Astrocyte (in vitro differentiated cells and primary cell): ENCODE results near the gene ELP4. TPM values are rescaled to one million over a fixed set of nuclear protein-coding genes. Genes with fewer than 3 reads are reported as not detected.

Experiments used
- DNase-seq: peaks from one replicate; pipeline ENCODE4 v3.0.0-alpha.2; 2010; ENCODE audit warnings: low read depth
- FAIRE-seq: peaks from 2 replicates; lab custom pipeline; 2011; peaks lifted over from hg19 to GRCh38; lab: Jason Lieb, UNC
- H2AFZ ChIP-seq: 2 replicates; pipeline ENCODE4 v1.6.0; 2012; ENCODE audit warnings: low read depth, low read length, inconsistent platforms
- H3K27ac ChIP-seq: 2 replicates; pipeline ENCODE4 v1.5.1; 2011; ENCODE audit warnings: low read depth, low read length, inconsistent platforms
- H3K27me3 ChIP-seq: 2 replicates; pipeline ENCODE4 v1.6.0; 2011; ENCODE audit warnings: low read length, inconsistent platforms; ENCODE audit not compliant: insufficient read depth
- H3K36me3 ChIP-seq: 2 replicates; pipeline ENCODE4 v1.5.1; 2011; ENCODE audit warnings: low read length, inconsistent platforms; ENCODE audit not compliant: insufficient read depth
- H3K4me1 ChIP-seq: 2 replicates; pipeline ENCODE4 v1.5.1; 2011; ENCODE audit warnings: low read length, inconsistent platforms; ENCODE audit not compliant: insufficient read depth
- H3K4me2 ChIP-seq: 2 replicates; pipeline ENCODE4 v1.6.0; 2012; ENCODE audit warnings: low read length, inconsistent platforms
- H3K4me3 ChIP-seq: 2 replicates; pipeline ENCODE4 v1.5.1; 2011; ENCODE audit warnings: low read depth, mild to moderate bottlenecking, low read length, inconsistent platforms; ENCODE audit not compliant: insufficient read depth
- H3K79me2 ChIP-seq: 2 replicates; pipeline ENCODE4 v1.6.0; 2012; ENCODE audit warnings: mild to moderate bottlenecking, low read length, inconsistent platforms; ENCODE audit not compliant: insufficient read depth
- H3K9ac ChIP-seq: 2 replicates; pipeline ENCODE4 v1.6.0; 2012; ENCODE audit warnings: mild to moderate bottlenecking, low read length, inconsistent platforms
- H3K9me3 ChIP-seq: 2 replicates; pipeline ENCODE4 v1.5.1; 2012; ENCODE audit warnings: low read depth, mild to moderate bottlenecking, low read length, inconsistent platforms; ENCODE audit not compliant: insufficient read depth
- H4K20me1 ChIP-seq: 2 replicates; pipeline ENCODE4 v1.6.0; 2012; ENCODE audit warnings: low read length, inconsistent platforms; ENCODE audit not compliant: insufficient read depth
- H3K27ac Mint-ChIP-seq: one replicate; pipeline ENCODE4 v1.8.0; 2021; ENCODE audit warnings: mild to moderate bottlenecking, mixed read lengths; ENCODE audit not compliant: unreplicated experiment
- H3K27me3 Mint-ChIP-seq: one replicate; pipeline ENCODE4 v1.8.0; 2021; ENCODE audit warnings: low read depth, mixed read lengths; ENCODE audit not compliant: unreplicated experiment
- H3K36me3 Mint-ChIP-seq: one replicate; pipeline ENCODE4 v1.8.0; 2021; ENCODE audit warnings: low read depth, mixed read lengths; ENCODE audit not compliant: unreplicated experiment
- H3K4me1 Mint-ChIP-seq: one replicate; pipeline ENCODE4 v1.8.0; 2021; ENCODE audit warnings: low read depth, mixed read lengths; ENCODE audit not compliant: unreplicated experiment
- H3K4me3 Mint-ChIP-seq: one replicate; pipeline ENCODE4 v1.8.0; 2021; ENCODE audit warnings: mild to moderate bottlenecking, moderate library complexity, mixed read lengths; ENCODE audit not compliant: unreplicated experiment
- H3K9me3 Mint-ChIP-seq: one replicate; pipeline ENCODE4 v1.8.0; 2021; ENCODE audit warnings: mild to moderate bottlenecking, mixed read lengths; ENCODE audit not compliant: unreplicated experiment
- CTCF ChIP-seq: IDR thresholded peaks from 2 replicates; pipeline ENCODE4 v1.5.1; 2011; ENCODE audit warnings: low read depth, mild to moderate bottlenecking, inconsistent platforms, low read length, moderate library complexity; ENCODE audit not compliant: insufficient read depth
- EZH2 ChIP-seq: IDR thresholded peaks from 2 replicates; pipeline ENCODE4 v1.6.1; 2012; ENCODE audit warnings: mild to moderate bottlenecking, low read length, inconsistent platforms; ENCODE audit not compliant: insufficient read depth
- total RNA-seq: library from RNA; stranded (reverse); gene quantifications from 2 replicates; pipeline ENCODE4 v1.2.1, GENCODE V29; 2021

Gene ELP4
- total RNA-seq, 1 donor from 2014 or later = 12.9 TPM

DNA sequence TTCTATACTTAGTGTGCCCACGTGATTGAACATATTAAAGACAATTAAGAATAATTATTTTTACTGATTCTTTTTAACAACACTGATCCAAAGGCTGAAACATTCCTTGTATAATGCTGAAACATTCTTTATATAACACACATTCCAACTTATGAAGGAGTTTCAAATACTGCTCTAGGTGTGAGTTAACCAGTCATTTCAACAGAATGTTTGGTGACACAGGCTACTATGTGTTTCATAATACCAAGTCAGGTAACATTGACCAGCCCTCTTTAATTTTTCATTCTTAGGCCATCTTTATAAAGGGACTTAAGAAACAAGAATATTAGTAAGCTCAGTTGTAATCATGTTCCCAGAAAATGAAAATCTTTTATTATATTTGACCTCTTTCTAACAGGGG, 136.6 kb downstream of the ELP4 start:
- peaks cover 14% of the 10 kb centered on the region for H3K4me1 ChIP-seq
- H3K79me2 ChIP-seq = no peaks in the 10 kb centered on the region
- H3K9me3 ChIP-seq = no peaks in the 10 kb centered on the region
- FAIRE-seq (peak; percentile 13), DNase-seq (peak; percentile 49)
- peaks cover 2% of the 10 kb centered on the region for H3K36me3 Mint-ChIP-seq
- H3K27me3 ChIP-seq = no peaks in the 10 kb centered on the region
- H3K27ac Mint-ChIP-seq = peak overlapping the region; percentile 95
- peak overlapping the region; percentile 81 for H3K27ac ChIP-seq
- H3K9ac ChIP-seq = peak overlapping the region; percentile 11
- H3K27me3 Mint-ChIP-seq = no peaks in the 10 kb centered on the region
- TF ChIP-seq EZH2 (no peak), CTCF (no peak)
- no peaks in the 10 kb centered on the region for H3K36me3 ChIP-seq
- H2AFZ ChIP-seq = no peak overlapping the region
- peak overlapping the region; percentile 80 for H3K4me3 Mint-ChIP-seq
- no peaks in the 10 kb centered on the region for H4K20me1 ChIP-seq
- peak overlapping the region; percentile 51 for H3K4me2 ChIP-seq
- H3K4me3 ChIP-seq = no peak overlapping the region
- no peaks in the 10 kb centered on the region for H3K9me3 Mint-ChIP-seq
- H3K4me1 Mint-ChIP-seq = peaks cover 29% of the 10 kb centered on the region

DNA sequence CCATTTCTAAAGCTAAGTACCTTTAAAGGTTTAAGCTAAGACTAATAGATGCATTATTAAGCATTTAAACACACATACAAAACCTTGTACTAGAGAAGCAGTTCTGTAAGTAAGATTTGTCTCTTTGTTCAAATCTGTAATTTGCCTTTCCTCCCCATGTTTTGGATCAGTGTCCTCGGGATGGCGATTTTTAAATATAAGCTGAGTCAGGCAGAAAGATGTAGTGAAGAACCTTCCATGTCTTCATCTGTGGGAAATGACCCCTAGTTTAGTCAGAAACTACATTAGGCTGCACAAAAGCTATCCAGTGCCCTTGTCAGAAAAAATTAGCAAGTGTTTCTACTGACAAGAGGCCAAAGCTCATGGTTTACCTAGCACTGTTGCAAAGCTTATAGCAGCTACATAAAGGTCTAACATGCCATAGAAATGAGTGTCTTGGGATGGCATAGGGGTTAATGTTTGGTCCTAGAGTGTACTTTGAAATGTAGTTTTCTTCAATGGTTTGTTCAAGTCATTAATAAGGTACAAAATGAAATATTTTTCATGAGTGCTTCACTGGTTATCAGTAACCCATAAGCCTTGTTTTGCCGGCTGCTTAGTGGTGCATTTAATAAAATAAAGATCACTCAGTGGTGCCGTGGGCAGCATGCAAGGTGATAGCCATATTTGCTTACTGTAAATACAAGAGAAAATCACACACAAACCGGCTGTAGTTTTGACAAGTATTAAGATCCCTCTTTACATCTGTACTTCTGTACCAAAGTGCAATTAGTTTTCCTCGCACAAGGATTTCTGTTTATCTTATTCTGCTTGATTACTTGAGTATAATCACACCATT, 139.8 kb downstream of the ELP4 start:
- H3K36me3 ChIP-seq = no peaks in the 10 kb centered on the region
- no peak overlapping the region for H3K4me3 ChIP-seq
- H2AFZ ChIP-seq = no peak overlapping the region
- H3K4me1 Mint-ChIP-seq = peaks cover 35% of the 10 kb centered on the region
- no peak overlapping the region for H3K4me3 Mint-ChIP-seq
- H3K36me3 Mint-ChIP-seq = peaks cover 2% of the 10 kb centered on the region
- no peaks in the 10 kb centered on the region for H3K27me3 ChIP-seq
- TF ChIP-seq CTCF = no peak
- no peak for TF ChIP-seq EZH2
- FAIRE-seq = no peak
- H4K20me1 ChIP-seq = no peaks in the 10 kb centered on the region
- no peaks in the 10 kb centered on the region for H3K27me3 Mint-ChIP-seq
- no peaks in the 10 kb centered on the region for H3K9me3 ChIP-seq
- DNase-seq = no peak
- H3K4me2 ChIP-seq = no peak overlapping the region
- H3K27ac Mint-ChIP-seq = no peak overlapping the region
- H3K79me2 ChIP-seq = no peaks in the 10 kb centered on the region
- peaks cover 8% of the 10 kb centered on the region for H3K4me1 ChIP-seq
- H3K9ac ChIP-seq = no peak overlapping the region
- H3K27ac ChIP-seq = no peak overlapping the region
- H3K9me3 Mint-ChIP-seq = no peaks in the 10 kb centered on the region

- H2AFZ ChIP-seq = no peak overlapping the region
- no peaks in the 10 kb centered on the region for H3K79me2 ChIP-seq
- no peak overlapping the region for H3K27ac ChIP-seq
- Mint-ChIP-seq H3K27me3 (no peaks in the 10 kb centered on the region), H3K9me3 (no peaks in the 10 kb centered on the region), H3K4me3 (no peak overlapping the region), H3K36me3 (peaks cover 2% of the 10 kb centered on the region), H3K4me1 (peaks cover 40% of the 10 kb centered on the region), H3K27ac (no peak overlapping the region)
- TF ChIP-seq CTCF (no peak), EZH2 (no peak)
- no peak for FAIRE-seq
- peaks cover 13% of the 10 kb centered on the region for H3K4me1 ChIP-seq
- H4K20me1 ChIP-seq = no peaks in the 10 kb centered on the region
- no peaks in the 10 kb centered on the region for H3K27me3 ChIP-seq
- H3K9me3 ChIP-seq = no peaks in the 10 kb centered on the region
- H3K4me3 ChIP-seq = no peak overlapping the region
- no peak overlapping the region for H3K9ac ChIP-seq
- H3K4me2 ChIP-seq = no peak overlapping the region
- no peaks in the 10 kb centered on the region for H3K36me3 ChIP-seq
- DNase-seq = no peak
Measured at GRCh38 chr11:31651208-31651607, 141.6 kb downstream of the ELP4 start.
